Measurements from ENCODE around the gene RPL36. TPM values are rescaled to one million over a fixed set of nuclear protein-coding genes. Genes with fewer than 3 reads are reported as not detected.

The RPL36 gene
- total and polyA plus RNA-seq, 9 of the 15 experiments (the other 6 are each of a cell fraction or from before 2014, with no cell fraction given): 350 to 3,412 (median 1,507) TPM

Other genes starting within 250 kb of the RPL36 start
Only the 7 nearest of the 17 such genes appear.
- 56.1 and 74.0 TPM in 2 replicates for gene SAFB2, start 67.5 kb upstream of the RPL36 start, total RNA-seq (2014; rRNA removed)
- 45.7 and 45.8 TPM in 2 replicates for gene SAFB2, start 67.5 kb upstream of the RPL36 start, total RNA-seq (2014; rRNA removed; fragmentation: Illumina TruSeq; extraction: Trizol)
- gene SAFB2, start 67.5 kb upstream of the RPL36 start, total RNA-seq (2015; rRNA removed; fragmentation: Illumina TruSeq; extraction: Trizol): 45.6 and 47.3 TPM in 2 replicates
- gene SAFB2, start 67.5 kb upstream of the RPL36 start, total RNA-seq (2021): 91.5 and 103 TPM in 2 replicates
- gene SAFB2, start 67.5 kb upstream of the RPL36 start, polyA plus RNA-seq (2011; rRNA removed): 21.2 and 31.1 TPM in 2 replicates
- 42.3 and 54.8 TPM in 2 replicates for gene SAFB2, start 67.5 kb upstream of the RPL36 start, polyA plus RNA-seq (2014; fragmentation: Illumina TruSeq; extraction: Trizol)
- 1 to 10 TPM; 4.5 to 6.9 TPM for gene SAFB2, start 67.5 kb upstream of the RPL36 start, polyA plus RNA-seq (2014; fragmentation: Nextera tagmentation; extraction: Ambion mirVana)
- 63.2 and 65.0 TPM in 2 replicates for gene SAFB2, start 67.5 kb upstream of the RPL36 start, polyA plus RNA-seq (2014; rRNA removed)
- 93.3 and 124 TPM in 2 replicates for gene SAFB, start 67.2 kb upstream of the RPL36 start, total RNA-seq (2014; rRNA removed)
- gene SAFB, start 67.2 kb upstream of the RPL36 start, total RNA-seq (2014; rRNA removed; fragmentation: Illumina TruSeq; extraction: Trizol): 62.5 and 67.0 TPM in 2 replicates
- 83.1 and 84.6 TPM in 2 replicates for gene SAFB, start 67.2 kb upstream of the RPL36 start, total RNA-seq (2015; rRNA removed; fragmentation: Illumina TruSeq; extraction: Trizol)
- gene SAFB, start 67.2 kb upstream of the RPL36 start, total RNA-seq (2021): 122 and 151 TPM in 2 replicates
- gene SAFB, start 67.2 kb upstream of the RPL36 start, polyA plus RNA-seq (2011; rRNA removed): 37.6 and 39.2 TPM in 2 replicates
- 87.3 and 93.8 TPM in 2 replicates for gene SAFB, start 67.2 kb upstream of the RPL36 start, polyA plus RNA-seq (2014; fragmentation: Illumina TruSeq; extraction: Trizol)
- gene SAFB, start 67.2 kb upstream of the RPL36 start, polyA plus RNA-seq (2014; fragmentation: Nextera tagmentation; extraction: Ambion mirVana): 1 to 10 TPM; 1.1 to 1.8 TPM
- gene SAFB, start 67.2 kb upstream of the RPL36 start, polyA plus RNA-seq (2014; rRNA removed): 124 and 127 TPM in 2 replicates
- gene MICOS13, start 9.8 kb upstream of the RPL36 start, total RNA-seq (2014; rRNA removed): 220 and 383 TPM in 2 replicates
- 19.1 and 24.6 TPM in 2 replicates for gene MICOS13, start 9.8 kb upstream of the RPL36 start, total RNA-seq (2014; rRNA removed; fragmentation: Illumina TruSeq; extraction: Trizol)
- gene MICOS13, start 9.8 kb upstream of the RPL36 start, total RNA-seq (2015; rRNA removed; fragmentation: Illumina TruSeq; extraction: Trizol): 94.0 and 105 TPM in 2 replicates
- 95.4 and 113 TPM in 2 replicates for gene MICOS13, start 9.8 kb upstream of the RPL36 start, total RNA-seq (2021)
- 32.1 and 42.6 TPM in 2 replicates for gene MICOS13, start 9.8 kb upstream of the RPL36 start, polyA plus RNA-seq (2011; rRNA removed)
- gene MICOS13, start 9.8 kb upstream of the RPL36 start, polyA plus RNA-seq (2014; fragmentation: Illumina TruSeq; extraction: Trizol): 41.2 and 69.4 TPM in 2 replicates
- gene MICOS13, start 9.8 kb upstream of the RPL36 start, polyA plus RNA-seq (2014; fragmentation: Nextera tagmentation; extraction: Ambion mirVana): 10 to 100 TPM; 15.5 to 49.4 TPM
- gene MICOS13, start 9.8 kb upstream of the RPL36 start, polyA plus RNA-seq (2014; rRNA removed): 124 and 202 TPM in 2 replicates
- 4.9 and 7.7 TPM in 2 replicates for gene HSD11B1L, start 9.3 kb upstream of the RPL36 start, total RNA-seq (2014; rRNA removed)
- 1.2 and 1.4 TPM in 2 replicates for gene HSD11B1L, start 9.3 kb upstream of the RPL36 start, total RNA-seq (2014; rRNA removed; fragmentation: Illumina TruSeq; extraction: Trizol)
- gene HSD11B1L, start 9.3 kb upstream of the RPL36 start, total RNA-seq (2015; rRNA removed; fragmentation: Illumina TruSeq; extraction: Trizol): 2.0 and 2.3 TPM in 2 replicates
- gene HSD11B1L, start 9.3 kb upstream of the RPL36 start, total RNA-seq (2021): 3.6 and 4.3 TPM in 2 replicates
- 2.3 and 3.1 TPM in 2 replicates for gene HSD11B1L, start 9.3 kb upstream of the RPL36 start, polyA plus RNA-seq (2011; rRNA removed)
- 1.7 and 2.2 TPM in 2 replicates for gene HSD11B1L, start 9.3 kb upstream of the RPL36 start, polyA plus RNA-seq (2014; fragmentation: Illumina TruSeq; extraction: Trizol)
- gene HSD11B1L, start 9.3 kb upstream of the RPL36 start, polyA plus RNA-seq (2014; fragmentation: Nextera tagmentation; extraction: Ambion mirVana): under 1 TPM; 0.31 to 0.36 TPM
- gene HSD11B1L, start 9.3 kb upstream of the RPL36 start, polyA plus RNA-seq (2014; rRNA removed): 4.7 and 6.3 TPM in 2 replicates
- 202 and 214 TPM in 2 replicates for gene LONP1, start 29.9 kb downstream of the RPL36 start, total RNA-seq (2014; rRNA removed)
- gene LONP1, start 29.9 kb downstream of the RPL36 start, total RNA-seq (2014; rRNA removed; fragmentation: Illumina TruSeq; extraction: Trizol): 26.9 and 37.3 TPM in 2 replicates
- 89.1 and 89.8 TPM in 2 replicates for gene LONP1, start 29.9 kb downstream of the RPL36 start, total RNA-seq (2015; rRNA removed; fragmentation: Illumina TruSeq; extraction: Trizol)
- gene LONP1, start 29.9 kb downstream of the RPL36 start, total RNA-seq (2021): 207 and 238 TPM in 2 replicates
- 84.5 and 110 TPM in 2 replicates for gene LONP1, start 29.9 kb downstream of the RPL36 start, polyA plus RNA-seq (2011; rRNA removed)
- gene LONP1, start 29.9 kb downstream of the RPL36 start, polyA plus RNA-seq (2014; fragmentation: Illumina TruSeq; extraction: Trizol): 76.5 and 160 TPM in 2 replicates
- 1 to 10 TPM; 1.1 to 3.7 TPM for gene LONP1, start 29.9 kb downstream of the RPL36 start, polyA plus RNA-seq (2014; fragmentation: Nextera tagmentation; extraction: Ambion mirVana)
- gene LONP1, start 29.9 kb downstream of the RPL36 start, polyA plus RNA-seq (2014; rRNA removed): 138 and 161 TPM in 2 replicates
- not detected in 2 replicates for gene CATSPERD, start 30.3 kb downstream of the RPL36 start, total RNA-seq (2014; rRNA removed)
- not detected in 2 replicates for gene CATSPERD, start 30.3 kb downstream of the RPL36 start, total RNA-seq (2014; rRNA removed; fragmentation: Illumina TruSeq; extraction: Trizol)
- gene CATSPERD, start 30.3 kb downstream of the RPL36 start, total RNA-seq (2015; rRNA removed; fragmentation: Illumina TruSeq; extraction: Trizol): not detected in 2 replicates
- gene CATSPERD, start 30.3 kb downstream of the RPL36 start, total RNA-seq (2021): not detected in 2 replicates
- not detected in 2 replicates for gene CATSPERD, start 30.3 kb downstream of the RPL36 start, polyA plus RNA-seq (2011; rRNA removed)
- not detected in 2 replicates for gene CATSPERD, start 30.3 kb downstream of the RPL36 start, polyA plus RNA-seq (2014; fragmentation: Illumina TruSeq; extraction: Trizol)
- not detected for gene CATSPERD, start 30.3 kb downstream of the RPL36 start, polyA plus RNA-seq (2014; fragmentation: Nextera tagmentation; extraction: Ambion mirVana)
- gene CATSPERD, start 30.3 kb downstream of the RPL36 start, polyA plus RNA-seq (2014; rRNA removed): not detected in 2 replicates
- gene PRR22, start 94.5 kb downstream of the RPL36 start, total RNA-seq (2014; rRNA removed): 5.4 and 8.0 TPM in 2 replicates
- gene PRR22, start 94.5 kb downstream of the RPL36 start, total RNA-seq (2014; rRNA removed; fragmentation: Illumina TruSeq; extraction: Trizol): 0.11 and 0.22 TPM in 2 replicates
- 1.9 and 2.7 TPM in 2 replicates for gene PRR22, start 94.5 kb downstream of the RPL36 start, total RNA-seq (2015; rRNA removed; fragmentation: Illumina TruSeq; extraction: Trizol)
- 9.3 and 12.0 TPM in 2 replicates for gene PRR22, start 94.5 kb downstream of the RPL36 start, total RNA-seq (2021)
- 1.4 and 2.2 TPM in 2 replicates for gene PRR22, start 94.5 kb downstream of the RPL36 start, polyA plus RNA-seq (2011; rRNA removed)
- gene PRR22, start 94.5 kb downstream of the RPL36 start, polyA plus RNA-seq (2014; fragmentation: Illumina TruSeq; extraction: Trizol): 1.1 and 3.7 TPM in 2 replicates
- gene PRR22, start 94.5 kb downstream of the RPL36 start, polyA plus RNA-seq (2014; fragmentation: Nextera tagmentation; extraction: Ambion mirVana): under 1 TPM in 1 of 2 experiments, not detected in 1; 0.03 TPM
- gene PRR22, start 94.5 kb downstream of the RPL36 start, polyA plus RNA-seq (2014; rRNA removed): 8.5 and 8.9 TPM in 2 replicates

Data from K562 (cell line).